NB4 (cell line): Measurements from ENCODE around the gene NFYB.
A peak's percentile ranks its signal among the peaks of the same experiment; 100 is the strongest.
"Not testable (repeated sequence)": the region's sequence is repeated elsewhere in the genome, so short reads cannot be mapped to it uniquely, and the experiment has no call there.

Experiments
- DNase-seq: peaks from one replicate; pipeline ENCODE4 v3.0.0; 2010; ENCODE audit warnings: low read depth
- H3K4me3 ChIP-seq: one replicate; pipeline ENCODE4 v1.5.1; 2011; ENCODE audit warnings: mild to moderate bottlenecking, low read depth, low read length, moderate library complexity
- CTCF ChIP-seq: IDR thresholded peaks from one replicate; pipeline ENCODE4 v1.5.1; 2012; ENCODE audit warnings: low read depth, low read length
- MAX ChIP-seq: IDR thresholded peaks from 2 replicates; pipeline ENCODE4 v1.6.1; 2011; ENCODE audit warnings: low read depth, low read length
- MYC ChIP-seq: IDR thresholded peaks from 2 replicates; pipeline ENCODE4 v1.6.1; 2011; ENCODE audit warnings: low read depth, low read length
- POLR2A ChIP-seq: IDR thresholded peaks from 2 replicates; pipeline ENCODE4 v1.6.1; 2011; ENCODE audit warnings: mild to moderate bottlenecking; ENCODE audit not compliant: insufficient read length; ENCODE audit errors: extremely low read depth

NFYB gene

GRCh38 chr12:104165801-104166200, 27.8 kb upstream of the NFYB start:
- no peak overlapping the region for H3K4me3 ChIP-seq
- DNase-seq: no peak
- TF ChIP-seq POLR2A (no peak), CTCF (no peak), MYC (no peak), MAX (no peak)

- no peak for DNase-seq
- H3K4me3 ChIP-seq: no peak overlapping the region
- TF ChIP-seq POLR2A: no peak
- no peak for TF ChIP-seq CTCF
- TF ChIP-seq MAX: no peak
- no peak for TF ChIP-seq MYC
Measured at GRCh38 chr12:104164634-104165033, 26.6 kb upstream of the NFYB start.

GRCh38 chr12:104163631-104164030, 25.6 kb upstream of the NFYB start:
- no peak for TF ChIP-seq CTCF
- H3K4me3 ChIP-seq: no peak overlapping the region
- DNase-seq: no peak

- DNase-seq: not testable (repeated sequence)
Measured at GRCh38 chr12:104163028-104163427, 25.0 kb upstream of the NFYB start.

GRCh38 chr12:104155711-104156555, 17.9 kb upstream of the NFYB start:
- TF ChIP-seq MYC: no peak
- no peak for TF ChIP-seq MAX
- TF ChIP-seq POLR2A: no peak
- TF ChIP-seq CTCF: no peak
- no peak for DNase-seq

More at GRCh38 chr12:104163028-104163427, 25.0 kb upstream of the NFYB start:
- not testable (repeated sequence) for H3K4me3 ChIP-seq

GRCh38 chr12:104154806-104155205, 16.8 kb upstream of the NFYB start:
- no peak overlapping the region for H3K4me3 ChIP-seq
- no peak for TF ChIP-seq MYC
- TF ChIP-seq MAX: no peak
- no peak for DNase-seq

More at GRCh38 chr12:104155711-104156555, 17.9 kb upstream of the NFYB start:
- H3K4me3 ChIP-seq: no peak overlapping the region

- peak; percentile 71 for DNase-seq
- TF ChIP-seq MYC: no peak
- no peak for TF ChIP-seq CTCF
- TF ChIP-seq POLR2A: no peak
- H3K4me3 ChIP-seq: no peak overlapping the region
Measured at GRCh38 chr12:104154286-104154685, 16.3 kb upstream of the NFYB start.
